ENCODE measurements around the gene KRTAP10-5.
"Not testable (repeated sequence)": the region's sequence is repeated elsewhere in the genome, so short reads cannot be mapped to it uniquely, and the experiment has no call there.

Gene KRTAP10-5

DNA sequence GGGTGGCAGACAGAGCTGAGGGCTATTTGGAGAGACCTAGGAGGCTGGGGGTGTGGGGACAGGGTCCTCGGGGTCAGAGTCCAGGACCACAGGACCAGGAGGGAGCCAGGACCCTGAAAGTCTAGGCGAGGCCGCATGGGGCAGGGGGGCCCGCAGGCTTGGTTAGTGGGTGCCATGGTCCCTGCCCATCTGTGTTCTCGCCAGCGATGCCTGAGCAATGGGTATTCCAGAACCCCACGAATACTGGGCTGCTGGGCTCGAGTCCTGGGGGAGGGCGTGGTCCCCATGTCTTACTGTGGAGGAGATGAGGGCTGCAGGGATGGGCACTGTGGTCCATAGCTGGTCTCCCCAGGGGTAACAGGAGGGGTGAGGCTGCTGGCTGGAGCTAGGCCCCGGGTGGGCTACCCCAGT lies 9.9 kb upstream of the KRTAP10-5 start:
- no peak for DNase-seq

DNA sequence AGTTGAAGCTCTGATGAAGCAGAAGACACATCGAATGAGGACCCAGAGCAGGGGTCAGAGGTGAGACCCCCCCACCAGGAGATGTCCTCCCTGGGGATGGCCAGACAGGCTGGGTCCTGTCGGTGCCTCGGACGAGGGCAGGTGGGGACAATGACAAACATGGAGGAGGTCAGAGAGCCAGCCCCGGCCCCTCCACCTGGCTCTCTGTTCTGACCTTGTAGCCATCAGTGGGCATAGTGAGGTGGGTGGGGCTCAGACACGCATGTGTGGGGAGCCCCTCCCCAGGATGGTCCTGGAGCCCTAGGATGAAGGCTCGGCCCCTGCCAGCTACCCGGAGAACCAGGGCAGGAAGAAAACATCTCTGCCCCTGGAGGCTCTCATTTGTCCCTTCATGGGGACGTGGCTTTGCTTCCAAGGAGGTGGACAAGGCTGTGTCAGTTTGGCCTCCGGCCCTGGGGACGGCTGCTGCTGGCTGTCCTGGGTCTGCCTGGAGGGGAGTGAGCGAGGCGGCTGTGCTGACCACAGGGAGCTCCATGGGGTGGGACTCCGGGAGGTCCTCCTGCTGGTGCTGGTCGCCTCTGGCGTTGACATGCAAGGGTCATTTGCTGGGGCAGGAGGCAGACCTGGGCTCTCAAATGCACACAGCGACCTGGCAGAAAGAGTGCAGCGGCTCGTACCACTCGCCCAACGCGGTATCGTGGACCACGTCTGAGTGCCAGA lies 9.3 kb upstream of the KRTAP10-5 start:
- no peak for DNase-seq

GRCh38 chr21:44589094-44589493 lies 8.7 kb upstream of the KRTAP10-5 start:
- no peak for DNase-seq

GRCh38 chr21:44585892-44586291 lies 5.5 kb upstream of the KRTAP10-5 start:
- no peak for DNase-seq

DNA sequence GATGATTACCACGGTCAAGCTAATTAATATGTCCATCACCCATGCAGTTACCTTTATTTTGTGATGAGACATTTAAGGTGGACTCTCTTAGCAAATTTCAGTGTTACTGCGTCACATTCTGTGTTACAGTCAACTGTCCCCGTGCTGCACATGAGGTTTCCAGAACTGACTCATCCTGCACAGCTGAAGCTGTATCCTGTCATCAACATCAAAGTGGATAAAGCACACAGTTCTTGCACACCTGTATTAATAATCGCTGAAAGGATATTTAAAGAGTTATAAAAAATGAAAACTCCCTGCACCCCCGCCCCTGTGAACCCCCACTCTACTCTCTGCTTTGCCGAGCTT lies 3.4 kb upstream of the KRTAP10-5 start:
- no peak for DNase-seq

DNA sequence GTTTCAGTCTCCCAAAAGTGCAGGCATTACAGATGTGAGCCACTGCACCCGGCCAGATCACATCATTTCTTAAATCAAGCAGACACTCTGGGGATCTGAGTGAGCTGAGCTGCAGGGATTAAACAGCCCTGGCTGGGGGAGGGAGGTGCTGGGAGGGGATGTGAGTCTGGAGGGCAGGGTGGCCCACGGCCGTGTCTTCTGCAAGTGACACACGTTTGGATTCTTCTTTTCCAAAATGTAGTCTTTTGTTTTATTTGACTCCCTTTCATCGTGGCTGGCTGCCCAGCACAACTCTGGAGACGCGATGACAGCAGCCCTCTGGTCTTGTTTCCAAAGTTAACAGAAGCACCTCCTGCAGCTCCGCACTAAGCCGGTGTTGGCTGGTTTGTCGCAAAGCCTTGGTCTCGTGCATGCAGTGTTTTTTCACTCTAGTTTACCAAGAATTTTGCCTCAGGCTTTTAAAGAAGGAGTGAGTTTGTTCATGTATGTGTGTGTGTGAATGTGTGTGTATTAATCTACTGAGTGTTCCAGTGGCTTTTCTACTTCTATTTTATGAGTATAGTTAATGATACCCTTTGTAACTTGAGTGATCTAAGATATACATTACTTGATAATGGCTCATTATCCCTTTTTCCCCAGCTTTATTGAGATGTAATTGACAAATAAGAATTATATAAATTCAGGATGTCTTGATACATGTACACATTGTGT lies 2.8 kb upstream of the KRTAP10-5 start:
- DNase-seq: no peak

DNA sequence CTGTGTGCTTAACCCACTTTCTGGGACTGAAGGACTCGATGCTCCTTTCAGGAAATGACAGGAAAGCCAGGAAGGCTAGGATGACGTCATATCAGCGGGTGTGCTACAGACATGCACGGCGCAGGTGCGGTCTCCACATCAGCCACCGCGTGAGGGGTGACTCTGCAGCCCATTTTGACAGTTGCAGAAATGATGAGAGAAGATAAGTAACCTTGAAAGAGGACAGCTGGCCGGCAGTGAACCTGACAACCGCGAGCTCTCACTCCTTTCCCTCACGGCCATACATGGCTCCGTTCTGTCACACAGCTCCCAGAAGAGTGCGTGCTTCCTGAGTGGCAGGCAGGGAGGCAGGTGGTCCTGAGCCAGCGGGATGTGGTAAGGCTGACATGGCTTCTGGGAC lies 1.7 kb upstream of the KRTAP10-5 start:
- no peak for DNase-seq

DNA sequence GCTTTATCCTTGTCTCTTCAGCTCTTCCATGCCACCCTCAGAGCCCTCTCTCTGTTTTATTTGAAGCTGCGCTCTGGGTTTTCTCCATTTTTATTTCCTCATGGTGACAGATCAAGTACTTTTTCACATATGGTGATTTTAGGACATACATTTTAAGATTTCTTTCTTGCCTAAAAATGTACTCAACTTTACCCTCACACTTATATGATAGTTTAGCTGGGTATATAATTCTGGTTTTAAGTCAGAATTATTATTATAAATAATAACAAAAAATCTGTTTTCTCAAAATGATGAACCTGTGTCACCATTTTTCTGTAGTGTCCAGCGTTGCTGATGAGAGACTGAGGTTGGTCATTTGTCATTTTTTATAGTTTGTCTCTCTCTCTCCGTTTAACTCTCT lies 754 bp upstream of the KRTAP10-5 start:
- no peak for DNase-seq

DNA sequence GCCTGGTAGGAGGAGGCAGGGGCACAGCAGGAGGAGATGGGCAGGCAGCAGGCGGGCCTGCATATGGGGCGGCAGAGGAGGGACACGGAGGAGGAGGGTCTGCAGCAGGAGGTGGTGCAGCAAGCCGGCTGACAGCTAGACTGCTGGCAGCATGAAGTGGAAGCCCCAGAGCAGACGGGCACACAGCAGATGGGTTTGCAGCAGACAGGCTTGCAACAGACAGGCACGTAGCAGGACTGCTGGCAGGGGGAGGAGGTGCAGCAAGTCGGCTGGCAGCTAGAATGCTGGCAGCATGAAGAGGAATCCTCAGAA lies 615 bp downstream of the KRTAP10-5 start:
- no peak for DNase-seq

GRCh38 chr21:44579056-44579832 lies 1.2 kb downstream of the KRTAP10-5 start:
- no peak for DNase-seq

DNA sequence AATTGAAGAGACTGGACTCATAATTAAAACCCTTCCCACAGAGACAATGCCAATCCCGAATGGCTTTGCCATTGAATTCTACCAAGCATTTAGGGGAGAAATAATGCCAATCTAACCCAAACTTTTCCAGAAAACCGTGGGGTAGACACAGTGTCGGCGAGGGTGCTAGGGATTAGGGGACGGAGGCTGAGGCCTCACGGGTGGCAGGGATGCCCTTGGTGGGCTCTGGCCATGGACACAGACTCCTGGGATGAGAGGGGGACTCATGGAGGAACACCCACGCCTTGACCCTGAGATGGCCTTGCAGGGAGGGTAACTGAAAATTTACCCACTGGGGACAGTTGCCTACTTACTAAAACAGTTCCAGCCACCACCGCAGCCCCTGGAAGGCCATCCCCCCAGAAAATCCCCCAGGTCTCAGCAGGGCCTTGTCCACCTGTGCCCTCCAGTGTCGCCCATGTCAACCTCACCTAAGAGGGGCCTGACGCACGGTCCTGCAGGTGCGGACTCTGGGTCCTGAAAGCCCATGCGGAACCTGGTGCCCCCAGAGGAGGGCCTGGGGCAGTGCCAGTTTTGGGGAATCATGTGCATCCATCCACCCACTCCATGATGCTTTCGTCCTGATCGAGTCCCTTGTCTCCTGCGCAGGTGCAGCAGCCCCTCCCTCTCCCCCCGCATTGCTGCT lies 1.9 kb downstream of the KRTAP10-5 start:
- DNase-seq: no peak

DNA sequence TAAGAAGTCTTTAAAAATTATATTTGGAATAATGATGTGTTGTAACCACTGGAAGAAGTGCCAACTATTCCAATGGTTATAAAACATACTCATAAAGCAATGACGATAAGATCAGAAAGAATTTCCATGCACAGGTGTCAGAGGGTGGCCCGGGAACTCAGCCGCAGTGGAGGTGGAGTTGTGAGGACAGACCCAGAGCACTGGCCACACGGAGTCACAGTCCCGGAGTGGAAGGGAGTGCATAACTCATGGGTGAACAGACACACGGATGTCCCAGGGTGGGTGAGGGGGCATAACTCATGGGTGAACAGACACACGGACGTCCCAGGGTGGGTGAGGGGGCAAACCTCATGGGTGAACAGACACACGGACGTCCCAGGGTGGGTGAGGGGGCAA lies 4.4 kb downstream of the KRTAP10-5 start:
- DNase-seq: no peak

GRCh38 chr21:44575307-44576024 lies 4.9 kb downstream of the KRTAP10-5 start:
- DNase-seq: no peak

DNA sequence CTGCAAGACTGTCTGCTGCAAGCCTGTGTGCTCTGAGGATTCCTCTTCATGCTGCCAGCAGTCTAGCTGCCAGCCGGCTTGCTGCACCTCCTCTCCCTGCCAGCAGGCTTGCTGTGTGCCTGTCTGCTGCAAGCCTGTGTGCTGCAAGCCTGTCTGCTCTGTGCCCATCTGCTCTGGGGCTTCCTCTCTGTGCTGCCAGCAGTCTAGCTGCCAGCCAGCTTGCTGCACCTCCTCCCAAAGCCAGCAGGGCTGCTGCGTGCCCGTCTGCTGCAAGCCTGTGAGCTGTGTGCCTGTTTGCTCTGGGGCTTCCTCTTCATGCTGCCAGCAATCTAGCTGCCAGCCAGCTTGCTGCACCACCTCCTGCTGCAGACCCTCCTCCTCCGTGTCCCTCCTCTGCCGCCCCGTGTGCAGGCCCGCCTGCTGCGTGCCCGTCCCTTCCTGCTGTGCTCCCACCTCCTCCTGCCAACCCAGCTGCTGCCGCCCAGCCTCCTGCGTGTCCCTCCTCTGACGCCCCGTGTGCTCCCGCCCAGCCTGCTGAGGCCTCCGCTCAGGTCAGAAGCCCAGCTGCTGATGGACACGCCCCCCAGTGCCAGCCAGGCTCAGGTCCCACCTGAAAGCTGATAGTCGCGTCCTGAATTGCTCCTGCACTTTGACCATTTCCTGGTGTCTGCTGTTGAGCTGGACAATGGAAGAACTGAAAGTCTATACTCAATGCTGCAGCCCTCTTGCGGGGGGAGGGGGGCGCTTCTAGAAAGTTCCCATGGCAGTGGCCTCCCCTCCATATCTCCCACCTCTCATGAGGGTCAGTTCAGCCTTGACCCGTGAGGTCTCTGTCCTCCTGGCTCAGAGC lies 5.7 kb downstream of the KRTAP10-5 start:
- DNase-seq: no peak

DNA sequence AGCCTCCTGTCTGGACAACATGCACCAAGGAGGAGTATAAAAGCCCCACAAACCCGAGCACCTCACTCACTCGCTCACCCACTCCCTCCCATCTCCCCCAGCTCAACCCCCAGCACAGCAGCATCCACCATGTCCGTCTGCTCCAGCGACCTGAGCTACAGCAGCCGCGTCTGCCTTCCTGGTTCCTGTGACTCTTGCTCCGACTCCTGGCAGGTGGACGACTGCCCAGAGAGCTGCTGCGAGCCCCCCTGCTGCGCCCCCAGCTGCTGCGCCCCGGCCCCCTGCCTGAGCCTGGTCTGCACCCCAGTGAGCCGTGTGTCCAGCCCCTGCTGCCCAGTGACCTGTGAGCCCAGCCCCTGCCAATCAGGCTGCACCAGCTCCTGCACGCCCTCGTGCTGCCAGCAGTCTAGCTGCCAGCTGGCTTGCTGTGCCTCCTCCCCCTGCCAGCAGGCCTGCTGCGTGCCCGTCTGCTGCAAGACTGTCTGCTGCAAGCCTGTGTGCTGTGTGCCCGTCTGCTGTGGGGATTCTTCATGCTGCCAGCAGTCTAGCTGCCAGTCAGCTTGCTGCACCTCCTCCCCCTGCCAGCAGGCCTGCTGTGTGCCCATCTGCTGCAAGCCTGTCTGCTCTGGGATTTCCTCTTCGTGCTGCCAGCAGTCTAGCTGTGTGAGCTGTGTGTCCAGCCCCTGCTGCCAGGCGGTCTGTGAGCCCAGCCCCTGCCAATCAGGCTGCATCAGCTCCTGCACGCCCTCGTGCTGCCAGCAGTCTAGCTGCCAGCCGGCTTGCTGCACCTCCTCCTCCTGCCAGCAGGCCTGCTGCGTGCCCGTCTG lies 6.6 kb downstream of the KRTAP10-5 start, which contains the start of gene KRTAP10-4:
TSS of gene KRTAP10-4 (plus strand) at position 100 of the 827 bp plus-strand sequence. CDS start at position 130, 30 bp downstream.
- not testable (repeated sequence) for DNase-seq

- no peak for DNase-seq
Observed at GRCh38 chr21:44572959-44573583, 7.3 kb downstream of the KRTAP10-5 start.

DNA sequence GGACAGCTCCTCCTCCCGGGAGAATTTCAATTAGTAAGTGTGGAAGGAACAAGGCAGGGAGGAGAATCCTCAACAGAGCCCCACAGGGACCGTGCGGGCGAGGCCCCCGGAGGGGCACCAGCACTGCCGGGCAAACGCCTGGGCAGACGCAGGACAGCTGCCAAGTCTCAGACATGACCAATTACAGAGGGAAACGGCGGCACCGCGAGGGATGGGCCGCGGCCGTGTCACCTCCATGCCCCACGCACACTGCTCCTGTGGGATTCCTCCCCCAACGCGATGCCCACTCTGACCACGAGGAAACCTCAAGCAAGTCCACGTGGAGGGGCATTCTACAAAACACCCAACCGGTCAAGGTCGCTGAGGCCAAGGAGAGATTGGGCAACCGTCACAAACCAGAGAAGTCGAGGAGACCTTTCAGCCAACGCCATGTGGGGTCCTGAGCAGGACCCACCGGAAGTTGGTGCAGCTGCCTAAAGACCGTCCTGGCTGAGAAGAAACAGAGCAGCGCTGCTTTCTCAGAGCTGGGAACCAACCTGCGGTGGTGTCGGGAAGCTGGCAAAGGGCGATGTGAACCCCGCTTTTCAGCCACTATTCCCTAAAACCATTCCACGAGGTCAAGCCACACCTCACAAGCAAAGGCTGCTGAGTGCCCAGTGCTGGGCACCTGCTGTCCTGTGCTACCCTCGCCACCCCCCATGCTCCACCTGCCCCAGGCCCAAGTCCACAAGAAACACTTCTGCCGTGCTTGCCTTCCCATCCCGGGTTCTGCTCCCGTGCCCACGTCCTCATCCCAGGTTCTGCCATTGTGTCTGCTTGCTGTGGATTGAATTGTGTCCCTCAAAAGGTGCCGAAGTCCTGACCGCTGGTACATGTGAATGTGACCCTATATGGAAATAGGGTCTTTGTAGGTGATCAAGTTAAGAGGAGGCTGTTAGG lies 8.3 kb downstream of the KRTAP10-5 start:
- DNase-seq: no peak

DNA sequence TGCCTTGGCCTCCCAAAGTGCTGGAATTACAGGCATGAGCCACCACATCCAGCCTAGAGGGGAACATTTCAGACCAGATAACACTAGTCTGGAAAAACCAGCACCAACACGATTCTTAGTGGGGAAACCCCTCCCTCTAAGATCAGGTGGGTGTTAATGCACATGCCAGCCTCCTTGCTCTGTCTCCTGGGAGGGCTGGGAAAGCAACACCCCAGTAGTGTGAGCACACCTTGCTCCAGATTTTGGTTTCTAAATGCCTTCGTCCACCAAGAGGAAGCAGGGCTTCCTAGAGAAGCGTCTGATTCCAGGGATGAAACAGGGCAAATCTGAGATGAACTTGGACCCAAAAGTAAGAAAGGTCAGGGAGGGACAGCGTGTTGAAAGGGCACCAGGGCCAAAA lies 9.1 kb downstream of the KRTAP10-5 start:
- DNase-seq: no peak

DNA sequence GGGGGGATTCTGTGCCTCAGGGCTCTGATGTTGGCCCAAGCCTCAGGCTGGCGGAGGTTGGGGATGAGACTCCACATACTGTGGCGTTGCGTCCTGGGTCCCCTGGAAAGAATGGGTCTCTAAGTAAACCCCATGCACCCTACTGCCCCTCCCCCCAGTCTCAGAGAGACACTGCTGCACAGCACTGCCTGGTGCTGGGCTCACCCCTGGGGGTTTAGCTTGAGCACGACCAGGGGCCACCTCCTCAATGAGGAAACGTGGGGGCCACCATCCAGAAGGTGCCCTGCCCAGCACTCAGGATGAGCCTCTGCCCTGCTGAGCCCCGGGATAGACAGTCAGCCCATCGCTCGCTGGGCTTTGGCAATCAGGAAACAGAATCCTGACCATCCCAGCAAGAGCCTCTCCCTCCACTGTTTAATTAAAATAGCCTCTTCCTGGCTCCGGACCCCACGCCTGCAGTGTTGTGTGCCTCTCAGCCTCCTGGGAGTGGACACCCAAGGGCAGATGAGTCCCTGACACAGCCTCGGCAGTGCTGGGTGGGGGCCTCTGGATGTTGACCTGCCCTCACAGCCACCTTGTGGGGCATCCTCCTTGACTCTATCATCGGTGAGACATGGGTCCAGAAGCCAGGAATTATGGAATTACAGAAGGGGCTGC lies 10.4 kb downstream of the KRTAP10-5 start:
- DNase-seq: no peak
